HG03280 (cell line): ENCODE data around the gene NLRC4.
"Not testable (repeated sequence)": the region's sequence is repeated elsewhere in the genome, so short reads cannot be mapped to it uniquely, and the experiment has no call there.

Experiments used
- ATAC-seq: cut with Tn5 transposase; IDR thresholded peaks from one replicate; pipeline ENCODE4 v1.9.1; 2021; ENCODE audit warnings: mild to moderate bottlenecking, moderate library complexity; ENCODE audit not compliant: unreplicated experiment

The NLRC4 gene

GRCh38 chr2:32264422-32265105, at the start of gene NLRC4:
Gene NLRC4 (minus strand): TSS chr2:32264886. CDS start chr2:32256775, 8,111 bp downstream.
- ATAC-seq = peak; percentile 92

GRCh38 chr2:32310577-32310976, 45.9 kb upstream of the NLRC4 start:
- ATAC-seq = no peak

- ATAC-seq = not testable (repeated sequence)
Observed at GRCh38 chr2:32293966-32294562, 29.4 kb upstream of the NLRC4 start.

GRCh38 chr2:32293493-32293892, 28.8 kb upstream of the NLRC4 start:
- not testable (repeated sequence) for ATAC-seq

- no peak for ATAC-seq
Observed at GRCh38 chr2:32291746-32292145, 27.1 kb upstream of the NLRC4 start.

- no peak for ATAC-seq
Observed at GRCh38 chr2:32290000-32290339, 25.3 kb upstream of the NLRC4 start.

GRCh38 chr2:32289165-32289999, 24.7 kb upstream of the NLRC4 start:
- ATAC-seq = no peak

- ATAC-seq = no peak
Observed at GRCh38 chr2:32284321-32284720, 19.6 kb upstream of the NLRC4 start.

- no peak for ATAC-seq
Observed at GRCh38 chr2:32278478-32278853, 13.8 kb upstream of the NLRC4 start.

- ATAC-seq = peak; percentile 98
Observed at GRCh38 chr2:32277674-32278477, 13.2 kb upstream of the NLRC4 start, which contains the start of gene YIPF4. Gene YIPF4 (plus strand): TSS chr2:32277904. CDS start chr2:32278156, 252 bp downstream.

GRCh38 chr2:32277363-32277673, 12.6 kb upstream of the NLRC4 start:
- no peak for ATAC-seq

- ATAC-seq = not testable (repeated sequence)
Observed at GRCh38 chr2:32275790-32276189, 11.1 kb upstream of the NLRC4 start.

GRCh38 chr2:32274289-32274688, 9.6 kb upstream of the NLRC4 start:
- ATAC-seq = no peak

GRCh38 chr2:32272279-32272678, 7.6 kb upstream of the NLRC4 start:
- ATAC-seq = no peak

GRCh38 chr2:32271063-32271462, 6.4 kb upstream of the NLRC4 start:
- ATAC-seq = no peak

GRCh38 chr2:32262105-32262504, 2.6 kb downstream of the NLRC4 start:
- no peak for ATAC-seq

GRCh38 chr2:32260376-32260775, 4.3 kb downstream of the NLRC4 start:
- ATAC-seq = no peak

GRCh38 chr2:32258242-32258641, 6.4 kb downstream of the NLRC4 start:
- ATAC-seq = no peak

GRCh38 chr2:32250290-32250689, 14.4 kb downstream of the NLRC4 start:
- ATAC-seq = no peak

GRCh38 chr2:32249731-32250236, 14.9 kb downstream of the NLRC4 start:
- no peak for ATAC-seq

- no peak for ATAC-seq
Observed at GRCh38 chr2:32248299-32248698, 16.4 kb downstream of the NLRC4 start.
